ENCODE measurements around the gene PRDM11.

PRDM11 gene

DNA sequence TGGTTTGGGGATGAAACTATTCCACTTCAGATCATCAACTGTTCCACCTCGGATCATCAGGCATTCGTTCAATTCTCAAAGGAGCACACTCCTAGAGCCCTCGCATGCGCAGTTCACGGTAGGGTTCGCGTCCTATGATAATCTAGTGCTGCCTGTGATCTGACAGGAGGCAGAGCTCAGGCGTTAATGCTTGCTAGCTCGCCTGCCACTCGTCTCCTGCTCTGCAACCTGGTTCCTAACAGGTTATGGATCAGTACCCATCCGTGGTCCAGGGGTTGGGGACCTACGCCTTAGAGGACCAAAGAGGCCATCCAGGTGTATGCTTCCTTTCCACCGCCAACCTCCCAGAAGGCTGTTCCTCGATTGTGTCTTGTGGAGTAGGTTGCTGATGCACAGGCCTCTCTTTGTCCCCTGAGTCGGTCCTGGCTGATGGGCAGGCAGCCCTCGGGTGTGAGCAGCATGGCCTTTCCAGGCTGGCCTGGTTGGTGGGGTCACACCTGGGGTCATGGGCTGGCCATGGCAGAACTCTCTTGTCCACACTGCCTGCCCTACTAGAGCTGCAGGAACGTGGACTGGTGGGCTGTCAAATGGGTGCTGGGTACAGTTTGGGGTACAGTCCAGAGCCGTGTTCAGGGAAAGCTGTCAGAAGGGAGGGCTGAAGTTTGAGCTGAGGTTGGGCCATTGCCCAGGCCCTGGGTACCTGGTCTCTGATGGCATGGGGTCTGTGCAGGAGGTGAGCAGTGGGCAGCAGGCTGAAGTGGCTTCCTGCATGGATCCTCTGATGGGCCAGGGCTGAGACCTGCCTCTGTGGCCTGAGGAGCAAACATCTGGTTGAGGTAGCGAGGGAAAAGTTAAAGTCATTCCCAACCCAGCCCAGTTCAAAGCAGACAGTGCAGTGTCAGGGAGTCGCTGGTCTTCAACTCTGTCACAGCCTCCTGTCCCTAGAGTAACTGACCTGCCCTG is 11.1 kb downstream of the PRDM11 start:
- DNase-seq (ENCODE audit: low spot score) = no peak

DNA sequence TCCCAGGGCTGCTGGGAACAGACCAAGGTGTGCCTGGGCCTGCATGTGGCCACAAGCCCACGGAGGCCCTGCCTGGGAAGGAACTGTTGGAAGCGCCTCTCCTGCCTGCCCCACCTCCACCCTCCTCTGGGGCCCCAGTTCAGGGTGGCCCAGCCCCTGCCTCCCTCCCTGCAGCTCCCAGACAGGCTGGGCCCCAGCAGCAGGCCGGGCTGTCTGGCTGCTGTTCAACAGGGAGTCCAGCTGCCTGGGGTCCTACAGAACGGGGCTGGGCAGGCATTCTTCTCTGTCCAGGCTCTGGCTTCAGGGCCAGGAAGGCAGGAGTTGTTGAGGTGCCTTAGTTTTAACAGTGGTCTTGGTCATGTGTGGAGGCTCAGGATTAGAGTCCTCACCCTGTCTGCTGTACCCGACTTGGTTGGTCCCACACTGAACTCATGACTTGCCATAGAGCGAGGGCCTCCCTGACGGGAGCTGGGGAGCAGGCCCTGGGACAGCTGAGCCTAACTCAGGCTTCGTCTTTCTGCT is 11.8 kb downstream of the PRDM11 start:
- no peak for DNase-seq (ENCODE audit: low spot score)

DNA sequence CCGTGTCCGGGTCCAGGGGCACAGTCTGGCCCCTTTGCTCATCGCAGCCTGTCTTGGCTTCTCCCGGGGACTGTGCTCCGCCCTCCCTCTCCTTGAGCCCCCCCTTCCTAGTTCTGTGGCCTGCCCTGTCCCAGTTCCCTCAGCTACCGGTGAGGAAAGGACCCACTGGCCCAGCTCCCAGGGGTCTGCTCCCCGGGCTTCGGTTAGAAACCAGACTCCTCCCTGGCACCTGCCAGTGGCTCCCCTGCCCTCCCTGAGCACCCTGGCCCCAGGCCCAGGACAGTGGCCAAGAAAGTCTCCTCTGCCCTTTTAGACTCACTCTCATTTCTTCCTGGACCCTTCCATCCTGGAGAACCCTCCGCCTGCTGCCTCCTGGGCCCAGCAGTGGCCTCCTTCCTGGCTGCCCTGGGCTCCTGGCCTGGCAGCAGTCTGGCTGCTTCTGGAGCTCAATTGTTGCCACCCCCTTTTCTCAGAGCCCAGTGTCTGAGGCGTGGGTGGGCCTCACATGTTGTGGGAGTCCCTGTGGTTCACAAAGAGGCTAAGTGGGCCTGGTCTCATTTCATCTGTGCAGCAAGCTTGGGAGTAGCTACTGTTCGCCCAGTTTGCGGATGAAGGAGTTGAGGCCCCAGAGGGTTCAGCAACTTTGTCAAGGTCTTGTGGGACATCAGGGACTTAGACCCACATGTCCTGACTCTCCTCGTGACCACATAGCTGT is 12.6 kb downstream of the PRDM11 start:
- DNase-seq (ENCODE audit: low spot score) = no peak

DNA sequence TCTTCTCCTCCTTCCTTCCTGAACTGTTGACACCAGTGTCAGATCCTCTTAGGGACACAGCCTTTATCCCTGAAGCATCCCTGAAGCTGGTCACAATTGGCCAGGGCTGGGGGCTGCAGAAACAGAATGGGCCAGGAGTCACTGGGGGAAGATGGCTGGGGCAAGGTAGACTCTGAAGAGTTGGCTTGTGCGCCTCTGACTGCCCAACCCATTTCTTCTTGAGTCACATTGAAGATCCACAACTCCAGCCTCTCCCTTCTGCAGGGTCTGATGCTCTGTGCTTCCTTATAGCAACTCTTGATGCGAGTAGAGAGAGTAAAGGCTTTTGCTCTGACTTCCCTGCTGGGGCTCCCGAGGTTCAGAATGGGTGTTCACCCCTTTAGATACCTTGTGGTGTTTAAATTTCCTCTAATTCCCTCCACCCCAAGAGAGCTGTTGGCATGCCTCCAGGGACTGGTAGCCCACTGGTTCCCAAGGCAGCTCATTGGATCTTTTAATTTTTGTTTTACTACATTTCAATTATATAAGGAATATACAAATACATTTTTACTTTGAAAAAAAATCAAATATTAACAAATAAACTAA is 13.4 kb downstream of the PRDM11 start:
- DNase-seq (ENCODE audit: low spot score) = no peak

DNA sequence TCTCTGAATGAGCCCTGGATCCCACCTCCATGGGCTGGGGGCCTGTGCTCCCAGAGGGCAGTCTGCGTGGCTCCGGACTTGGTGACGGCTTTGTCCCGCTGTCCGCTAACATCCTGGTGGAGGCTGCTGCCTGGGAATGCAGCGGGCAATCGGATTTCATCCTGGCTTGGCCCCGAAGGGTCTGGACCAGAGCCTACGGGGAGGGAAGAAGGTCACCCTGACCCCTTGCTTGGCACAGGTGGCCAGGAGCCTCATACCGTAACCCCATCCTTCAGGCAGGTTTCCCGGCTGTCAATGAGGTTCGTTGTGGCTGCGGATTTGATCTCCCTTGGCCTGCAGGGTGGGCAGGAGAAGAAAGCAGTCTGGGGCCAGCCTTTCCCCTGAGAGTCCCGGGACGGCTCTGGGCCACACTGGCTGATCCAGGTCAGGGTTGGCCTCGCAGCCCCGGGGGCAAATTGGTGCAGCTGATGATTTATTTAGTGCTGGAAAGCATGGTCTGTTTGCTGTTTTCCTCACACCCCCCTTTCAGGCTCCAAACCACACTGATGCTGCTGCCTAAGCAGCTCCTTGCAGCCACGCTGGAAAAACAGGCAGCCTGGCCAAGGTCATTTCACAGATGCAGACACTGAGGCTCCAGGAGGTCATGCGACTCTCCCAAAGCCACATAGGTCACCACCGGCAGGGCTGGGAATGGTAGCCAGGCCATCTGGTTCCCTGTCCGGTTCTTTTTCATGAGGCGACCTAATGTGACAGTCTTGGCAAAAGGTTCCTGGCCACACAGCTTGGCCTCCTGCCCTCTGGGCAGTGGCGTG is 15.0 kb downstream of the PRDM11 start:
- no peak for DNase-seq (ENCODE audit: low spot score)

DNA sequence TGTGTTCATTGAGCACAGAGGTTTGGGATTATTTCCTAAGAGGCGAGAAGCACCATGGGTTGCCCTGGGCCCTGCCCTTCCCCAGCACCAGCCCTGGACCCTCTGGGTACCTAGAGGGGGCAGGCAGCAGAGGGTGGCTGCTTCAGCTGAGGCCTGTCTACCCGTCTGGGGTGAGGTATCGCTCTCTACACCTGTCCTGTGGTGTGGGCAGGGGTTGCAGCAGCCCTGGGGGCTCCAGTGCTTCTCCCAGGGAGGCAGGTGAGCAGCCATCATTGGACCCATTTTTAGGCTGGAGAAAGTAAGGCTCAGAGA is 15.6 kb downstream of the PRDM11 start:
- DNase-seq (ENCODE audit: low spot score) = no peak

DNA sequence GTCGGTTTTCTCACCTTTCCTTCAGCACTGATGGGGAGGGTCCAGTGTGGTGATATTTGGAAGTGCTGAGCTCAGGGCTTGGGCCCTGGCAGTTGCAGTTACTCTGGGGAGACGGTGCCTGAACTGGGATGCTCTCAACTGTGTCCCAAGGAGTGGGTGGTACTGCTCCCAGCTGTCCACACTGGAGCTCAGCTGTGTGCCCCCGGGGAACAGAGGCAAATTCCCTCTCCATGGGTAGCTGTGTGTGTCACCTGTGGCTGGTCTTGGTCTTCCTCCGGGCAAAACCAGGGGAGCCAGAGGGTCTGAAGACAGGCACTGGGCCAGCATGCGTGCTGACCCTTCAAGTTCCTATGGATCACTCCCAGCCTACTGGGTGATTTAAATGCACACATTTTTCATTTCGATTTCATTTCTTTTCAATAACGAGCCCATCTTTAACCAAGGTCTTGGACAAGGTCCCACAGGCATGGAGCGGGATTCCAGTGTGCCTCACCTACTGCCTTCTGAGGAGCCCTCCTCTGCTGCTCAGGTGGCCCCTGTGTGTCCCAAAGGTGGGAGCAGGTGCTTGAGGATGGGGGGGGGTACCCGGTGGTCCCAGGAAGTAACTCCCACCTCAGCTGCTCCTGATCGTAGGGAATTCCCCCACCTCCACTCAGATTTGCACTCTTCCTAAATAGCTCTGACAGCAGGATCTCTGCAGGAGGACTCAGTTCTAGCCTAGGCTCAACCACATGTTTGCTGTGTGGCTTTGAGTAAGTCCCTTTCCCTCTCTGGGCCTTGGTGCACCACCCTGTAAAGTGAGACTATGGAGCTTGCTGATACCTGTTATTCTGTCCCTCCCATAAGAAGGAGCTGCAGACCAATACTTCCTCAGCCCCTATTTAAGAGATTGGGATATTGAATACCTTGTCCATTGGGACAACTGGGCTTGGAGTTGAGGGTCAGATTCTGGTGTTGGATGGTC is 16.8 kb downstream of the PRDM11 start:
- DNase-seq (ENCODE audit: low spot score) = no peak

DNA sequence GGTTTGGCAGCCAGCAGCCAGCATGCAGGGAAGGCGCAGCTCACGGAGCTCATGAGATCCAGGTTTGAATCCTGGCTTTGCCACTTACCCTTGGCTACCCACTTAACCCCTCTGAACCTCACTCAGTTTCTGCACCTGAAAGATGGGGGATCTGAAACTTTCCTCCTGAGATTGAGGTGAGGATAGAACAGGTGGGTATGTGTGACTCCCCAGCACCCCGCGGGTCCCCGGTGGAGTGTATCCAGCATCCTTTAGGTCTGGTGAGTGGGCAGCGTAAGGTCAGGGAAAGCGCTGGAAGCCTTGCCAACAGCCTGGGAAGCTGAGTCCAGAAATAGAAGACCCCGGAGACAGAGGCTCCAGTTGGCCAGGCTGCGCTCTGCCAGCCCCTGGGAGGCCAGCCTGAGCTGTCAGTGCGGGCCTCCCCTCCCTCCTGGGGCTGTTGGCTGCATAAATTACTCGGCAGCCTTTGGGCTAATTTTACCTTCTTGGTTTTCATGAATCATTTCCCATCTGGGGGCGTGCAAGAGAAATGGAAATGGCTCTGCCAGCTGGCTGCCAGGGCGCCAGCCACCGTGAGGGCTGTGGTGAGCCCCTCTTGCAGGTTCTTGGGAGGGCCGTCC is 17.6 kb downstream of the PRDM11 start:
- peak; percentile 44 for DNase-seq (ENCODE audit: low spot score)

DNA sequence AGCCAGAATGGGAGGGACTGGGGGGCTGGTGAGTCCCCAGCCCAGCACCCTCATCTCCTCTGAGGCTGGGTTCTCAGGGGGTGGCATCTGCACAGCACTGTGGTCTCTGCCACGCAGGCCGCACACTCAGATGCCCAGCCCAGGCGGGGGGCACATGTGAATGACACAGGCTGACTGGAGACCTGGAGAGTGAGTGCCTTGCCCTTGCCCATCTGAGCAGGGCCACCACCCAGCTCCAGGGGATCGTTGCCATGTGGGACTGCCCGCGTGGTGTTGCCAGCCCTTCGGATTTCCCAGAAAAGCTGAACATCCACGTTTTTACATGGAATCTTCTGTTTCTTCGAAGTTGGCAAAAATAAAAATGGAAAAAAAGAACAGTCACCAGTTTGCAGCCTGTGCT is 18.9 kb downstream of the PRDM11 start:
- DNase-seq (ENCODE audit: low spot score) = no peak

DNA sequence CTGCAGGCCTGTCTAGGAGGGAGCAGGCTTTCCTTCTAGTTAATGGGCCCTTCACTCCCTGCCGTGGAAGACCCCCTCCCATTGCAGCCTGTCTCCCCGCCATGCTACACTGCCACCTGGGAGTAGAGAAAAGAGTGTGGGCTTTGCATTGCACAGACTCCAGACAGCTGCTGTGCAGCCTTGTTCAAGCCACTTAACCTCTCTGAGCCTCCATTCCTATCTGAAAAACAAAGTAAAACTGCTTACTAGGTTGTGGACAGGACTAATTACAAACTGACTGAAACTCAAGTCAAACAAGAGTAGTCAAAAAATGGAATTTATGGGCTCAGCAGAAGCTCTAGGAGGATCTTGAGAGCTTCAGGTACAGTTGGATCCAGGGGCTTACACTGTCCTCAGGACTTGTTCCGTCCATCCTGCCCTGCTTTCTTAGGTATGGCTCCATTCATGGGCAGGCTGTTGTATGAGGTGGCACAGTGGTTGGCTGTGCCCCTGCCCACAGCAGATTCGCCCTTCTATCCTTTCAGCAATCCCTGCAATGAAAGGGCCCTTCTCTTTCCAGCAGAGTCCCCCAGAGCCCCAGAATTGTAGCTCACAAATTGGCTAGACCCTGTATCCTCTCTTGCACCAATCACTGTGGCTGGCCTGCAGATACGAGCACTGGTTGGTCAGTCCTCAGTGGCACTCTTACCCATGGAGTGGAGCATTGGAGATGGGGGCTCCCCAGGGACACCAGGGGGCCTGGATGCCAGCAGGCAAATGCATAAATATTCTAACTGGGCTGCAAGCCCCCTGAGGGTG is 19.6 kb downstream of the PRDM11 start:
- DNase-seq (ENCODE audit: low spot score) = no peak

DNA sequence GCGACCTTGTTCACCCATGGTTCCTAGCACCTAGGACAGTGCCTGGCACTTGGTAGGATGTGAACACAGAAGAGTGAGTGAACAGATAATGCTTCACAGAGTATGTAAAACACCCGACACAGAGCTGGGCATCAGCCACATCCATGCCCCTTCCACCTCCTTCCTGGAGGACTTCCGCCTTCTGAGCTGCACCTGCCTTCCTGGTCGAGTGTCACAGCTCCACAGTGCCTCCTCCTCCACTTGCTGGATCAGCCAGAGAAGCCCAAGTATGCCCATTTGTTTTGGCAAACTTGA is 20.1 kb downstream of the PRDM11 start:
- DNase-seq (ENCODE audit: low spot score) = no peak

DNA sequence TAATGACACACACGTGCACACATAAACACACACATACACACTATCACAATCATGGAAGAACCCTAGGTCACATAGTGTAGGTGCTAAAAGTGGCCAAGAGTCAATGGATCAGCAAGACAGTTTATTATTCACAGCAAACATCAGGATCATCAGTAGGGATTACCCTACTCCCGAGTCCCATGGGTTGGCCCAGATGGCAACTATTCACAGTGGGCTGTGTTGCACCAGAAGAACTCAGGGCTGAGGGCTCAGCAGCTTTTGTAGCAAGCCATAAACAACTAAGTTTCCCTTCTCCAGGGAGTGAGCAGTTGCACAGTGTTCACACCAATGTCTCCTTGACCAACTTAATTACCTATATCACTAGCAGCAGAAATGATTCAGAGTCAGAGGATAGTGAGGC is 20.8 kb downstream of the PRDM11 start:
- DNase-seq (ENCODE audit: low spot score) = no peak

DNA sequence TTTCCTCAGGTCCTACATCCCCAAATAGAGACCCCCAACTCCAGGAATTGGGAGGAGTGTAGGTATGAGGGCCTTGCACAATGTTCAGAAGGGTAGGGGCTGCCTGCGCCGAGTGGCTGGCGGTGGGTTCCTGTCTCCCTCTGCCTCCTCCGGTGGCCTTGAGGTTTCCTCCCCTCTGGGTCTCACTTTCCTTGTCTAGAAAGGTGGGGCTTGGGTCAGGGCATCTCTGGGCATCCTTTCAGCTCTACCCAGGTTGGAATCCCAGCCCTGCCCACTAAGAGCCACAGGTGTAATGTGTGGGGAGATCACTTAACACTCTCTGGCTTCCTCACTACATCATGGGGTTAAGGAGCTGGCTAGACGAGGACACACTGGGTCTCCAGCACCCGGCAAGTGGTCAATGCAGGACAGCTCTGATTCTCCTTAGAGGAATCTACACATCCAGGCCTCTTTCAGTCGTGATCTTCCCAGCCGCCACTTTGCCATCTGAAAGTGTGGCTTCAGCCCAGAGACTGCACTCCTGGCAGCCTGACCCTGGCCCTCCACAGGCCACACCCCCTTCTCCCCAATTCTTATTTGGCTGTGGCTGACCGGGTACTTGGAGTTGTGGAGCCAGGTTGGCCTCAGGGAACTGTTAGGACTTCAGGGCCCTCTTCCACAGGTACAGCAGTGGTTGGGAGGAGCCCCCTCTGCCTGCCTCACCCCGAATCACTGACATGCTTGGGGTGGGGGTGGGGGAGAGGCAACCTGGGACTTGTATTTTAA is 22.1 kb downstream of the PRDM11 start:
- no peak for DNase-seq (ENCODE audit: low spot score)

DNA sequence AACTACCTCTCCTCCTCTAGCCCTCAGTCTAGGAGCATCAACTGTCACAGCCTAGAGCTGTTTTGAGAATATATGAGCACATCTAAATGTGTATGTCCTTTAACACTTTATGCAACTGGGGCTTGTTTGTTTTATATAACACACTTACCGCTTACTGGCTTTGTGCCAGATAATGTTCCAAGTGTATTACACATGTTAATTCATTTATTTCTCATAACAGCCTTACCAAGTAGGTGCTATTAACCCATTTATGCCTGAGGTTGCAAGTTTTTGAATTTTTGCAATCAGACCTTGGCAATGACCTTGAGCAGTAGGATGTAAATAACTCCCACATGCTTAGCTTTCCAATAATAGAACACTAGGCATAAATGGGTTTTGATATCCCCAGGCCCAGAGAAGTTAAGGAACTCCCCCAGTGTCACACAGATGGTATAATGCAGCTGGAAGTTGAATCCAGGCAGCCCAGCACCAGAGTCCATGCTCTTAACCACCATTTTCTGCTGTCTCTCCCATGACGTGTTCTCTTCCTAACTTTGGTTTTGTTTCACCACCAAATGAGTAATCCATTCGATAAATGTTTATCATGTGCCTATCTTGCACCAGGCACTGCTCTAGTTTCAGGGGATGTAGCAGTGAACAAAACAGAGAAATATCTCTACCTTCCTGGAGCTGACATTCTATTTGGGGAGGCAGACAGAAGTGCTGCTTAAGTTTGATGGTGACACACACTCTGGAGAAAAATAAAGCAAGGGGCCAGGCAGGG is 23.1 kb downstream of the PRDM11 start:
- DNase-seq (ENCODE audit: low spot score) = no peak

DNA sequence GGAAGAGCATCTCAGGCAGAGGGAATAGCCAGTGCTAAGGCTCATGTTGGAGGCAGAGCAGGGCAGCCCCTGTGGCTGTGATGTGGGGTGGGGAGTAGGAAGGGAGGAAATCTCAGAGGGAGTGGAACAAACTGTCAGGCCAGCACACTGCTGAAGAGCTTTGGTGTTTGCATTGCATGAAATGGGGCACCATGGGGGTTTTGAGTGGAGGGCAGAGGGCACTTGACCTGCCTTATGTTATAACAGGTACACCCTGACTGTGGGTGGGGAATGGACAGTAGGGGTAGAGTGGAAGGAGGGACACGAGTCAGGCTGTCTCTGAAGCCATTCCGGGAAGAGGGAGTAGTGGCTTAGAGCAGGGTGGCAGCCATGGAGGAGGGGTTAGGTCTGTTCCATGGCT is 24.0 kb downstream of the PRDM11 start:
- no peak for DNase-seq (ENCODE audit: low spot score)

DNA sequence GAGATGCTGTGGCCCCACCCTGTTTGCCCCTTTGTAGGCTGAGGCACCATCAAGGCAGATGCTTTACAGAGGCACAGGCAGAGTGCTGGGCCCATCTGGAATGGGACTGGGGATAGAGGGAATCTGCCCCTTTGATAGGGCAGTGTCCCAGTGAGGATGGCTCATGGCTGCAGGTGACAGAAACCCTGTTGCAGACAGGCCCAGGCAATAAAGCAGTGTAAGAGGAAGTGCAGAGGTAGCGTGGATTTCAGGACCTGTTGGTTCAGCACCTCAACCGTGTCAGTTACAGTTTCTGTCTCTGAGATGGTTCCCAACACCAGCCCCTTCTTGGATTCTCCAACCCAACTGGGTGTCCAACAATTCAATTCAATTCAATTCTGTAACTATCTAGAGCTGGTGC is 25.1 kb downstream of the PRDM11 start:
- DNase-seq (ENCODE audit: low spot score) = no peak

DNA sequence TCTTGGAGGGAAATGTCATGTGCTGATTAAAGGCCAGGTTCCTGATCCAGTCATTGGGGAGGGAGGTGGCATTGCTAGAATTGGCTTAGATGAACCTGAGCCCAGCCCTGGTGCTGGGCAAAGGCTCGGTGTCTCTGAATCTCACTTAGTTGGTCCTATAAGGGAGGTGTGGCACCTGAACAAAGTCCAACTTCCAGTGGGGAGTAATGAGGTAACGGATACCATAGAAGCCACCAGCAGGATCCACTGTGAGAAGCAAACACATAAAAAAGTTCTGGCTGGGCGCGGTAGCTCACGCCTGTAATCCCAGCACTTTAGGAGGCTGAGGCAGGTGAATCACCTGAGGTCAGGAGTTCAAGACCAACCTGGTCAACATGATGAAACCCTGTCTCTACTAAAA is 26.6 kb downstream of the PRDM11 start:
- no peak for DNase-seq (ENCODE audit: low spot score)

DNA sequence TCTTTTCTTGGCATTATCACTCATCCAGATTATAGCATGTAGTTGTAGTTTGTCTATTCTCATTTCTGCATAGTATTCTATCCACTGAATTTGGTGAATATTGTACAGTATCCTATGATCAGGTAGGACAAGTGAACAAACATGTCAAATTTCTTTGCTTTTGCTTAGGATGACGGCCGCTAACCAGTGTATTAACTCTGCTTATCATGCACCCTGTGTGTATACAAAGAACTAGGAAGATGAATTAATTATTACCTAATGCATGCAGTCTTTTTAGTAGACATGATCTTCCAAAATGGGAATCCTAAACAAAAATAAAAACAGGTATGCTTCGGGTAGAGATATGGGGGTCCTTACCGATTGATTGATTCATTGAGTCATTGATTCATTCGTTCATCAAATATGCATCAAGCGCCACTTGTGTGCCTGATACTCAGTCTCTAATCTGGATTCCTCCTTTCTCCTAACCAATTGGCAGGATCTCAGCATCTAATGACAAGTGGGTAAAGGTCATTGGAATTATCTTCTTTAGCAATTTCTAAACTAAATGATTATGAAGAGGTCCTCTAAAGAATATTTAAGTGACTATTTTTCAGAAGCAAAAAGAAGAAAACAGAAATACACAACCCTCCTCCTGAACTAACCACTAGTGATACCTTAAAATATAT is 27.9 kb downstream of the PRDM11 start:
- DNase-seq (ENCODE audit: low spot score) = no peak
